GM23338 (cell line): Measurements from ENCODE around the gene STAT4. TPM values are rescaled to one million over a fixed set of nuclear protein-coding genes. Genes with fewer than 3 reads are reported as not detected.

Source experiments
- ATAC-seq: fragments of 200-7000 bp; cut with Tn5 transposase; 3 replicates; pipeline ENCODE4 v1.9.1; 2020
- DNase-seq: peaks from one replicate; pipeline ENCODE4 v3.0.0-alpha.2; 2015; ENCODE audit warnings: low spot score
- H2AFZ ChIP-seq: fragments of 200-600 bp; sonication (generic); 2 replicates; pipeline ENCODE4 v1.8.0; 2016; ENCODE audit warnings: antibody characterized with exemption, mild to moderate bottlenecking, moderate library complexity
- H3F3A ChIP-seq: fragments of 200-600 bp; sonication (generic); replicated peaks from 2 replicates; pipeline ENCODE4 v1.8.0; 2017; ENCODE audit warnings: antibody characterized with exemption, mixed run types, low read depth
- H3K27ac ChIP-seq: fragments of 200-600 bp; sonication (generic); 2 replicates; pipeline ENCODE4 v1.6.1; 2016; ENCODE audit warnings: low read depth
- H3K27me3 ChIP-seq: fragments of 200-600 bp; sonication (generic); 2 replicates; pipeline ENCODE4 v1.8.0; 2016; ENCODE audit warnings: mild to moderate bottlenecking, mixed run types, moderate library complexity; ENCODE audit not compliant: insufficient read depth
- H3K36me3 ChIP-seq: fragments of 200-600 bp; sonication (generic); 2 replicates; pipeline ENCODE4 v1.8.0; 2016; ENCODE audit warnings: mild to moderate bottlenecking; ENCODE audit not compliant: insufficient read depth
- H3K4me1 ChIP-seq: fragments of 200-600 bp; sonication (generic); 2 replicates; pipeline ENCODE4 v1.8.0; 2016; ENCODE audit warnings: mild to moderate bottlenecking, moderate library complexity; ENCODE audit not compliant: insufficient read depth
- H3K4me2 ChIP-seq: fragments of 200-600 bp; sonication (generic); 2 replicates; pipeline ENCODE4 v1.7.1; 2017; ENCODE audit warnings: mixed run types
- H3K4me3 ChIP-seq: fragments of 200-600 bp; sonication (generic); 2 replicates; pipeline ENCODE4 v1.6.1; 2016; ENCODE audit warnings: mixed run types
- H3K79me2 ChIP-seq: fragments of 200-600 bp; sonication (generic); replicated peaks from 2 replicates; pipeline ENCODE4 v1.8.0; 2017; ENCODE audit warnings: mild to moderate bottlenecking; ENCODE audit not compliant: insufficient read depth
- H3K9me2 ChIP-seq: fragments of 200-600 bp; sonication (generic); 2 replicates; pipeline ENCODE4 v1.8.0; 2017; ENCODE audit not compliant: insufficient read depth
- H4K20me1 ChIP-seq: fragments of 200-600 bp; sonication (generic); replicated peaks from 2 replicates; pipeline ENCODE4 v1.8.0; 2017; ENCODE audit warnings: mild to moderate bottlenecking; ENCODE audit not compliant: insufficient read depth
- H3K27ac Mint-ChIP-seq: 2 replicates; pipeline ENCODE4 v1.8.0; 2020; ENCODE audit warnings: inconsistent platforms, mild to moderate bottlenecking, moderate library complexity, mixed read lengths
- H3K27me3 Mint-ChIP-seq: 3 replicates; pipeline ENCODE4 v1.8.0; 2022; ENCODE audit warnings: low read depth, mild to moderate bottlenecking, moderate library complexity, mixed read lengths, inconsistent platforms; ENCODE audit not compliant: insufficient read depth, poor library complexity
- H3K36me3 Mint-ChIP-seq: 3 replicates; pipeline ENCODE4 v1.8.0; 2021; ENCODE audit warnings: low read depth, mild to moderate bottlenecking, inconsistent platforms, moderate library complexity, mixed read lengths
- H3K4me1 Mint-ChIP-seq: 3 replicates; pipeline ENCODE4 v1.8.0; 2020; ENCODE audit warnings: mild to moderate bottlenecking, inconsistent platforms, mixed read lengths
- H3K4me3 Mint-ChIP-seq: 3 replicates; pipeline ENCODE4 v1.8.0; 2021; ENCODE audit warnings: moderate library complexity, mild to moderate bottlenecking, inconsistent platforms, mixed read lengths
- H3K9me3 Mint-ChIP-seq: 3 replicates; pipeline ENCODE4 v1.8.0; 2020; ENCODE audit warnings: moderate library complexity, mild to moderate bottlenecking, inconsistent platforms, mixed read lengths
- CREB1 ChIP-seq: fragments of 250-450 bp; sonication (Bioruptor Pico); IDR thresholded peaks from 2 replicates; pipeline ENCODE4 v1.5.0; 2020; ENCODE audit warnings: low read depth, mild to moderate bottlenecking, moderate library complexity
- CTCF ChIP-seq, 2 experiments: fragments of 200-600 bp in 1 of 2; sonication (generic) in 1 of 2; conservative IDR thresholded peaks; 2 replicates each; pipeline versions ENCODE4 v1.5.1 to v1.6.1; 2016 to 2017; ENCODE audit warnings: antibody characterized with exemption in 2 of 2, low read depth in 2 of 2, mild to moderate bottlenecking in 2 of 2, moderate library complexity in 1 of 2
- ETS1 ChIP-seq: IDR thresholded peaks from 2 replicates; pipeline ENCODE4 v1.6.1; 2016; ENCODE audit warnings: antibody characterized with exemption
- EZH2 ChIP-seq: fragments of 200-600 bp; sonication (generic); IDR thresholded peaks from one replicate; pipeline ENCODE4 v1.8.0; 2017; ENCODE audit warnings: antibody characterized with exemption, mild to moderate bottlenecking, low read depth; ENCODE audit not compliant: unreplicated experiment
- EZH2phosphoT487 ChIP-seq: fragments of 200-600 bp; sonication (generic); IDR thresholded peaks from one replicate; pipeline ENCODE4 v1.8.1; 2018; ENCODE audit warnings: antibody characterized with exemption; ENCODE audit not compliant: unreplicated experiment
- JUNB ChIP-seq: IDR thresholded peaks from one replicate; pipeline ENCODE4 v1.6.1; 2016; ENCODE audit warnings: antibody characterized with exemption; ENCODE audit not compliant: unreplicated experiment
- NANOG ChIP-seq: IDR thresholded peaks from 2 replicates; pipeline ENCODE4 v1.6.1; 2016; ENCODE audit warnings: antibody characterized with exemption, borderline replicate concordance
- POLR2AphosphoS5 ChIP-seq: IDR thresholded peaks from 2 replicates; pipeline ENCODE4 v1.6.1; 2016; ENCODE audit warnings: antibody characterized with exemption, low read depth
- REST ChIP-seq: IDR thresholded peaks from one replicate; pipeline ENCODE4 v1.6.1; 2018; ENCODE audit warnings: antibody characterized with exemption; ENCODE audit not compliant: unreplicated experiment
- STAT1 ChIP-seq: IDR thresholded peaks from one replicate; pipeline ENCODE4 v1.6.1; 2016; ENCODE audit warnings: antibody characterized with exemption; ENCODE audit not compliant: unreplicated experiment
- ZNF114 ChIP-seq: fragments of 250-450 bp; sonication (Bioruptor Pico); IDR thresholded peaks from 2 replicates; pipeline ENCODE4 v1.5.0; 2020; ENCODE audit warnings: mild to moderate bottlenecking, moderate library complexity
- ZNF331 ChIP-seq: fragments of 250-450 bp; sonication (Bioruptor Pico); IDR thresholded peaks from 2 replicates; pipeline ENCODE4 v1.5.0; 2020; ENCODE audit warnings: low read depth, mild to moderate bottlenecking, moderate library complexity
- ZNF462 ChIP-seq: fragments of 250-450 bp; sonication (Bioruptor Pico); IDR thresholded peaks from 2 replicates; pipeline ENCODE4 v1.5.0; 2020; ENCODE audit warnings: mild to moderate bottlenecking, moderate library complexity
- polyA plus RNA-seq: library from polyadenylated mRNA; unstranded; fragments of >200 nt; fragmentation: Nextera tagmentation; extraction: Ambion mirVana; gene quantifications from 2 replicates; pipeline ENCODE4 v1.2.1, GENCODE V29; 2016
- total RNA-seq: library from RNA; depleted of rRNA; stranded (reverse); fragments of >200 nt; shearing (Covaris generic); gene quantifications from 2 replicates; pipeline ENCODE4 v1.2.3, GENCODE V29; 2014

STAT4 gene
- total and polyA plus RNA-seq, 2 experiments from 2014 or later, result 0.52 to 0.86 TPM

- H3K4me1 ChIP-seq, result peaks cover 5% of the 10 kb centered on the region
- H3K9me2 ChIP-seq, result no peaks in the 10 kb centered on the region
- no peaks in the 10 kb centered on the region for H3K36me3 Mint-ChIP-seq
Measured at GRCh38 chr2:191064590-191064989, 86.2 kb downstream of the STAT4 start.

More at GRCh38 chr2:191064590-191064989, 86.2 kb downstream of the STAT4 start:
- no peak for DNase-seq
- H3K79me2 ChIP-seq, result no peaks in the 10 kb centered on the region
- no peaks in the 10 kb centered on the region for H3K27me3 Mint-ChIP-seq
- no peak for ATAC-seq
- H3F3A ChIP-seq, result no peaks in the 10 kb centered on the region
- TF ChIP-seq CTCF (conservative IDR thresholded peaks at IDR 0.05; ENCODE audit: low read depth in 2 of 2) (no peak), ZNF114 (CRISPR knock-in tag) (no peak), REST (no peak), CREB1 (CRISPR knock-in tag) (no peak), ZNF462 (CRISPR knock-in tag) (no peak), EZH2phosphoT487 (no peak), NANOG (no peak), EZH2 (no peak), JUNB (no peak), ETS1 (no peak), POLR2AphosphoS5 (no peak), STAT1 (no peak), ZNF331 (CRISPR knock-in tag) (no peak)
- H4K20me1 ChIP-seq, result no peaks in the 10 kb centered on the region
- H3K27ac Mint-ChIP-seq, result no peak overlapping the region
- no peak overlapping the region for H3K4me3 ChIP-seq
- 0 out of 2 replicates have a peak overlapping the region, but pooled peaks have one; percentile 4 for H2AFZ ChIP-seq
- H3K27me3 ChIP-seq, result no peaks in the 10 kb centered on the region
- H3K4me3 Mint-ChIP-seq, result no peak overlapping the region
- no peak overlapping the region for H3K4me2 ChIP-seq
- H3K36me3 ChIP-seq, result no peaks in the 10 kb centered on the region
- peaks cover 22% of the 10 kb centered on the region for H3K4me1 Mint-ChIP-seq
- no peaks in the 10 kb centered on the region for H3K9me3 Mint-ChIP-seq
- H3K27ac ChIP-seq, result no peak overlapping the region
